Measurements from ENCODE around the gene HDHD3. TPM values are rescaled to one million over a fixed set of nuclear protein-coding genes. Genes with fewer than 3 reads are reported as not detected.
"Not testable (repeated sequence)": the region's sequence is repeated elsewhere in the genome, so short reads cannot be mapped to it uniquely, and the experiment has no call there.

The HDHD3 gene, protein sequence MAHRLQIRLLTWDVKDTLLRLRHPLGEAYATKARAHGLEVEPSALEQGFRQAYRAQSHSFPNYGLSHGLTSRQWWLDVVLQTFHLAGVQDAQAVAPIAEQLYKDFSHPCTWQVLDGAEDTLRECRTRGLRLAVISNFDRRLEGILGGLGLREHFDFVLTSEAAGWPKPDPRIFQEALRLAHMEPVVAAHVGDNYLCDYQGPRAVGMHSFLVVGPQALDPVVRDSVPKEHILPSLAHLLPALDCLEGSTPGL
- 10 to 100 TPM; 17.4 to 29.7 (median 22.4) TPM for polyA plus RNA-seq

DNA sequence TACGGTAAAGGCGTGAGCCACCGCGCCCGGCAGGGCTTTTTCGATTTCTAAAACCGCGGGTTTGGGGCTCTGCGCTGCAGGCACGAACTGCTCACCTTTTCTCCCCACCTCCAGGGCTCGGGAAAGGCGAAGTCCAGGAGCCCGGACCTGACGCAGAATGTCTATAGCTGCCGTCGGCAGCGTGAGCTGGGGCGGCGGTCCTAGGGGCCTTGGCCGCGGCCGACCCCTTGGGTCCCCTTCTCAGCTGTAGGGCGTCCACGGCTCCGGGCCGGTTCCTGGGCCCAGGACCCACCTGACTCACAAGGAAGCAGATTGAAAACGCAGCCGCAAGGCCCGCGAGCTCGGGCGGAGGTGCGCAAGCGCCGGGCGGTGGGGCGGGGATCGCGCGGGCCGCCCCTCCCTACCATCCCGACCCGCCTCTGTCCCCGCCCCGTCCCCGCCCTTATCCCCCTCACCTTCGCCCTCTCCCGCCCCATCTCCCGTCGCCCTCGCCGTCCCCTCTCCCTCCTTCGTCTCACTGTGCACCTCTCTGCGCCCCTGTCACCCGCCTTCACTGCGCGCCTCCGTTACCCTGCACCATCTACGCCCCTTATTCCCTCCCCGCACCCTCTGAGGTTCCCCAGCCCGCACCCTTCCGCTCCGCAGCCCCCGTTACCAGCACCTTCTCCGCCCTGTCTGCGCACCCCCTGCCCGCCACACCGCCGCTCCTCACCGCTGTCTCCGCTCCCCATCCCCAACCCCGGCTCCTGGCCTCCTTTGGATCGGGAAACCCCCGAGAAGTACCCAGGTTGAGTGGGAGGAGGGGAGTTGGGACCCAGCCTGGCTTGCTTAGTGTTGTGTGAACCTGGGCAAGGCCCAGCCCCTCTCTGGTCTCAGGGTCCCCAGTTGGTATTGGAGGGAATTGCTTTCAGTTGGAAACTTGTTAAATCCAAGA, at the start of gene HDHD3:
Gene HDHD3 (minus strand): TSS at position 353 of the 934 bp plus-strand sequence. CDS start 2,632 bp downstream, outside the sequence.
- Mint-ChIP-seq H3K4me3 (peak within 1 kb of the TSS; percentile 82 to 88 (median 84)), H3K36me3 (peaks cover 0 to 5% (median 0%) of the 10 kb centered on the region in 3 donors), H3K27ac (peak within 1 kb of the TSS; percentile 51 to 81 (median 75)), H3K9me3 (no peaks in the 10 kb centered on the region), H3K4me1 (peaks cover 15 to 17% of the 10 kb centered on the region in 2 donors), H3K27me3 (ENCODE audit: low read depth in 3 of 3) (peaks cover 0 to 4% (median 2%) of the 10 kb centered on the region in 3 donors)
- peak; percentile 69 to 80 (median 76) for DNase-seq

DNA sequence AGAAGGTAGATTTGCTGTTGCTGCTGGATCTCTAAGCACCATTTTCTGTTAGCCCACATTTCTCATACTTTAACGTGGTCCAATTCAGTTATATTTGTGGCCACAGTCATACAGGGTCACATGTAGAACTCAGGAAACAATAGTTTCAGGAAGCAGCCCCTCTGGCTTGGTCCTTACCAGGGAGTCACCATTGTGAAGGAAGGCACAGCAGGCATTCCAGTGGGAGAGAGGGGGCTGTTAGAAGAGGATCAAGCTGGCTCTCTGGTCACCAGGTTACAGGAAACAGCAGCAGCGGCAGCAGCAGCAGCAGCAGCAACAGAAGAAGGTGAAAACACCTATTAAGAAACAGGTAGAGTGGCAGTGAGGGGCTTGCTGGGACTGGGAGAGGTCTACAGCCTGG, 48.3 kb upstream of the HDHD3 start:
- Mint-ChIP-seq H3K27ac (no peak overlapping the region), H3K4me3 (no peak overlapping the region)

DNA sequence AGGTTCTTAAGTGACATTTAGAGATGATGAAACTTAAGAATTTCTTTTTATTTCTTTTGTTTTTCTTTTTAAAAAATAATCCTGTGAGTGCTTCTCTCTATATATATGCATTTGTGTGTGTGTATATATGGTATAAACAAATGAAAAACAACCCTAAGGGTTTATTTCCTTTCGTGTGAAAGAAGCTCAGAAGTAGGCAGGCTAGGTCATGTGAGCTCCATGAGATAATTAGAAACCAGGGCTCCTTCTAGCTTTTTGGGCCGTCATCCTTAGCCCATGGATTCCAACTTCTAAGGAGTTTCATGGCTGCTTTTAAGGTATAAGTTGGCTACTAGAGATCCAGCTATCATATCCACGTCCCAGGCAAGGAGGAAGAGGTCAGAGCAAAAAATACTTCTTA, 44.9 kb upstream of the HDHD3 start:
- H3K27me3 Mint-ChIP-seq (ENCODE audit: low read depth in 3 of 3) = peaks cover 4 to 22% (median 8%) of the 10 kb centered on the region in 3 donors
- H3K27ac Mint-ChIP-seq = no peak overlapping the region
- no peaks in the 10 kb centered on the region for H3K9me3 Mint-ChIP-seq
- no peak overlapping the region for H3K4me3 Mint-ChIP-seq
- H3K4me1 Mint-ChIP-seq = no peaks in the 10 kb centered on the region
- H3K36me3 Mint-ChIP-seq = no peaks in the 10 kb centered on the region
- DNase-seq = no peak

More for the DNA sequence above, 48.3 kb upstream of the HDHD3 start:
- Mint-ChIP-seq H3K27me3 (ENCODE audit: low read depth in 3 of 3) (peaks cover 5 to 22% (median 10%) of the 10 kb centered on the region in 3 donors), H3K36me3 (no peaks in the 10 kb centered on the region), H3K4me1 (no peaks in the 10 kb centered on the region), H3K9me3 (no peaks in the 10 kb centered on the region)
- DNase-seq = no peak

DNA sequence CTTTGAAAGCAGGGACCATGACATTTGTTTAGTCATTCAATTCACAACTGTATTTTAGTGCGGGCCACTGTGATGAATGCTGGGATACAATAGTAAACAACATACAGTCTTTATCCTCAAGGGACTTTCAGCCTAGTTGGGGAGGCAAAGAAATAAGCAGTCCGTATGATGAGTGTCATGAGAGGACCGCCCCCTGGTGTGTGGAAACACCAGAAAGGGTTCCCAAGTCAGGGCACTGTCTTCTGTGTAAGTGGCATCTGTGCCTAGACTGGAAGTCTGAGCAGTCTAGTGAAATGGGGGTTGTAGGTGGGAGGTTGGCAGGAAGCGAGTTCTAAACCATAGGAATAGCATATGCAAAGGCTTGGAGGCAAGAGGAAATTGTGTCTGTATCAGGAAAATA, 40.6 kb upstream of the HDHD3 start:
- Mint-ChIP-seq H3K27ac (no peak overlapping the region), H3K36me3 (no peaks in the 10 kb centered on the region), H3K4me1 (no peaks in the 10 kb centered on the region), H3K27me3 (ENCODE audit: low read depth in 3 of 3) (peaks cover 0 to 2% (median 0%) of the 10 kb centered on the region in 3 donors), H3K4me3 (no peak overlapping the region), H3K9me3 (no peaks in the 10 kb centered on the region)
- no peak for DNase-seq

DNA sequence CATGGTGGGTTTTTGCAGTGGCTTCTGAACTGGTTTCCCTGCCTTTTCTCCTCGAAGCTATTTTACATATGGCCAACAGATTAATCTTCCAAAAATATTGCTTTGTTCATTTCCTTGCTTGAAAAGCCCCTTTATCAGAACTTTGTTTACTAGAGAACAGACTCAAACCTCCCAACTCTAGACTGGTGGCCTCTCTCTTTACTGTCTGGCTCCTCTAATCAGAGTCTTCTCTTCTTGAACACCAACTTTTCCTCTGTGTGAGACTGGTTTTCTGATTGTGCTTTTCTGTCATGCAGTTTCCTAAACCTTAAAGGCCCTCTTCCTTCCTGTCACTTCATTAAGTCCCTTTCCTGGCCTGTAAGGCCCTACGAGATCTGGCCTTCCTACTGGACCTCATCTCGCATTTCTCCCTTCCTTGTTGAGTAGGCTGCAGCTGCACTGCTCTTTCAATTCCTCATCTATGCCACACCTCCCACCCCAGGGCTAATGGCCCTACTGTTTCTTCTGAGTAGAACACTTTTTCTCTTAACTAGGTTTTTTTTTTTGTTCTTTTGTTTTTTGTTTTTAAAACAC, 39.4 kb upstream of the HDHD3 start:
- no peak overlapping the region for H3K27ac Mint-ChIP-seq
- H3K4me1 Mint-ChIP-seq = peaks cover 0 to 2% of the 10 kb centered on the region in 2 donors
- H3K27me3 Mint-ChIP-seq (ENCODE audit: low read depth in 3 of 3) = peaks cover 0 to 1% (median 0%) of the 10 kb centered on the region in 3 donors
- DNase-seq = no peak
- H3K36me3 Mint-ChIP-seq = no peaks in the 10 kb centered on the region
- no peak overlapping the region for H3K4me3 Mint-ChIP-seq
- H3K9me3 Mint-ChIP-seq = no peaks in the 10 kb centered on the region

DNA sequence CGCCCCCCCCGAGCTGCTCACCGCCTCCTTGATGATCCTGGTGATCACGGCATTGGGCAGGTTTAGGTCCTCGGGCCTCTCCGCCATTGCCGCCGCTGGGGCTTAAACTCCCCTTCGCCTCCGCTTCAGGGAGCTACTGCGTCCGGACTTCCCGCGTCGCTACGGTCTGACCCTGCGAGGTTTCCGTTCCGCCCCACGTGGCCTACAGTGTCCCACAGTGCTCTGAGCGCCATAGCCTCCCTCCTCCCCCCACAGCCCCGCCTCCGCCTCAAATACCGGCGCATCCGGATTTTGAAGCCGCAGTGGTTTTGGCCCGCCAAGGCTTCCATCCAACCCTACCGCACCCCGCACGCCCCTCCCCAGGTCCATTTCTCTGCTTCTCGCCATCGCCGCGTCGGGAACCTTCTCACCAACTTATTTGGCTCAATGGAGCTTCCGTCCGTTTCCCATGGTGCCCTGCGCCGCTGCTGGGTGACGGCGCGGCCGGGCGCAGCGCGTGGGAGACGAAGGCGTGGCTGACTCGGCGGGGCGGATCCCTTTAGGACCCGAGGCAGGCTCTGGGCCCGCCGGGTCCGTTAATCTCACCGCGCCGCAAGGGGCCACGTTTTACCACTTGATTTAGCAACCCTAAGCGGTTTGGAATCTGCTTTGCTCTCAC, 33.5 kb upstream of the HDHD3 start, which contains the start of the genes C9orf43 and POLE3:
Gene C9orf43 (plus strand): TSS at position 541 of the 658 bp plus-strand sequence. CDS start 2,747 bp downstream, outside the sequence.
Gene POLE3 (minus strand): TSS at position 469 of the 658 bp plus-strand sequence. CDS start 382 bp downstream, at position 87.
- Mint-ChIP-seq H3K27me3 (ENCODE audit: low read depth in 3 of 3) (peaks cover 3 to 14% (median 6%) of the 10 kb centered on the region in 3 donors), H3K36me3 (peaks cover 4 to 7% (median 4%) of the 10 kb centered on the region in 3 donors), H3K27ac (peak within 1 kb of the TSS; percentile 93 to 98 (median 96)), H3K4me3 (peak within 1 kb of the TSS; percentile 93 to 98 (median 96)), H3K9me3 (no peaks in the 10 kb centered on the region), H3K4me1 (peaks cover 44% of the 10 kb centered on the region in 2 donors)
- DNase-seq = peak; percentile 94 to 95 (median 94)

DNA sequence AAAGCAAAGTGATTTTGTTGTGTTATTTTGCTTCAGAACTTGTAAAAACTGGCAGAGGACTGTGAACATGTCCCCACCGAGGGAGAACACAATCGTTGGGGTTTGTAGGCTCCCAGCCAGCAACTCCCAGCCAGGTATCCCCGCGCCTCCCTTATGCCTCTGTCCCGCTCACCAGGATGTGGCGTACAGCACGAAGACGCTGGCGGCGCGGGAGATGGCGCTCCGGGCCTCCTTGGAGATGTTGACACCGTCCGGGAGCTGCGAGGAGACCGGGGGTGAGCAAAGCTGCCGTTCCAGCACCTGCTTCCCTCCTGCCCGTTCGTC, 33.1 kb upstream of the HDHD3 start:
- DNase-seq = no peak
- Mint-ChIP-seq H3K36me3 (peaks cover 4 to 7% (median 4%) of the 10 kb centered on the region in 3 donors), H3K27ac (peak overlapping the region; percentile 93 to 98 (median 96)), H3K9me3 (no peaks in the 10 kb centered on the region), H3K4me3 (peak overlapping the region; percentile 93 to 98 (median 96)), H3K4me1 (peaks cover 44% of the 10 kb centered on the region in 2 donors), H3K27me3 (ENCODE audit: low read depth in 3 of 3) (peaks cover 3 to 14% (median 6%) of the 10 kb centered on the region in 3 donors)

DNA sequence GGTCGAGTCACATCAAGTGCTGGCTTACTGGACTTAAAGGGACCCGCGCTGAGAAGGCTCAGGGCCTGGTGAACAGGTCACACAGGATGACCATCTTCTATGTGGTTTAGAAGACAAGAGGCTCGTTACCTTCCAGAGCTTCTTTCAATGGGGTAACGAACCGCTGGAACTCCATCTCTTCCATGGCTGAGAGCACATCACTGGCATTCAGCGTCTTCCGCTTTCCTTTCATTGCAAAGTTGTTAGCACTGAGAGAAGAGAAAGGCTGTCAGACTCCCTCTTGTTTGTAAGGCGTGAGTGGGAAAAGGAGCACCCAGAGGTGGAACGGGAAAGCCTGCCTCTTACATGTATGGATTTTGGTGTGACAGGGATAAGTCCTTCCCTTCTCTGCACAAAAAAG, 32.7 kb upstream of the HDHD3 start:
- peaks cover 44% of the 10 kb centered on the region in 2 donors for H3K4me1 Mint-ChIP-seq

DNA sequence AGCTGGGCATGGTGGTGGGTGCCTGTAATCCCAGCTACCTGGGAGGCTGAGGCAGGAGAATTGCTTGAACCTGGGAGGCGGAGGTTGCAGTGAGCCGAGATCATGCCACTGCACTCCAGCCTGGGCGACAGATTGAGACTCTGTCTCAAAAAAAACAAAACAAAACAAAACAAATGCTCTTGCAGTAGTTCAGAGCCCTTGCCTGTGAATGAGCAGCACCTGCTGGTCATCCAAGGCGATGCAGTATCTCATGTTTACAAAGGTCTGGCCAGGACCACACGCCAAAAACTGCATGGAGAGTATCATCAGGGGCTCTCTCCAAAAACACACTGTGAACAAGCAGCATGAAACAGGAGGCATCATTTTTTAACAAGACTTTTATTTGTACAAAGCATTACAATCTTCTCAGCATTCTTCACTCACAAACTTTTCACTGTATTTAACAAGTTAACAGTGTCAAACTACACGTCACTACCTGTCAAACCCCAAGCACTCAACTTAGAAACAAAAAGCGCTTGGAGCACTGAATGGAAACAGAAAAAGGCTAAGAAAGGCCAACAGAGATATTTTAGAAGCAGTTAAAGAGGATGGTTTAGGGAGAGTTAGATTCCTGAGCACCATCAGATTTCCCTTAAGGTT, 30.2 kb upstream of the HDHD3 start:
- peak; percentile 47 to 61 (median 57) for DNase-seq
- not testable (repeated sequence) for H3K9me3 Mint-ChIP-seq
- H3K4me3 Mint-ChIP-seq = peak overlapping the region in 4 of 5 donors; percentile 58 to 81 (median 70)

More for the DNA sequence above, 32.7 kb upstream of the HDHD3 start:
- no peak for DNase-seq
- Mint-ChIP-seq H3K9me3 (no peaks in the 10 kb centered on the region), H3K36me3 (peaks cover 4 to 7% (median 4%) of the 10 kb centered on the region in 3 donors), H3K4me3 (peak overlapping the region; percentile 93 to 98 (median 96)), H3K27me3 (ENCODE audit: low read depth in 3 of 3) (peaks cover 3 to 14% (median 6%) of the 10 kb centered on the region in 3 donors), H3K27ac (peak overlapping the region; percentile 93 to 98 (median 96))

DNA sequence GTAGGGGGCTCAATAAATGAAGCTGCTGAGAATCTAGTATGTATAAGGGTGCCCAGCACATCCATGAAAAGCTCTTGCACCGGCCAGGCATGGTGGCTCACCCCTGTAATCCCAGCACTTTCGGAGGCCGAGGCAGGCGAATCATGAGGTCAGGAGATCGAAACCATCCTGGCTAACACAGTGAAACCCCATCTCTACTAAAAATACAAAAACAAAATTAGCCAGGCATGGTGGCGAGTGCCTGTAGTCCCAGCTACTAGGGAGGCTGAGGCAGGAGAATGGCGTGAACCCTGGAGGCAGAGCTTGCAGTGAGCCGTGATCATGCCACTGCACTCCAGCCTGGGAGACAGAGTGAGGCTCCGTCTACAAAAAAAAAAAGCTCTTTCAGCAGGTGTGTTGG, 29.6 kb upstream of the HDHD3 start:
- Mint-ChIP-seq H3K27me3 (ENCODE audit: low read depth in 3 of 3) (peaks cover 3 to 14% (median 6%) of the 10 kb centered on the region in 3 donors), H3K27ac (peak overlapping the region in 4 of 6 donors; percentile 35 to 98 (median 86)), H3K4me1 (peaks cover 48 to 51% of the 10 kb centered on the region in 2 donors)
- not testable (repeated sequence) for H3K9me3 Mint-ChIP-seq, H3K36me3 Mint-ChIP-seq, H3K4me3 Mint-ChIP-seq, DNase-seq

More for the DNA sequence above, 30.2 kb upstream of the HDHD3 start:
- H3K36me3 Mint-ChIP-seq = not testable (repeated sequence)
- Mint-ChIP-seq H3K4me1 (peaks cover 44% of the 10 kb centered on the region in 2 donors), H3K27ac (peak overlapping the region; percentile 75 to 98 (median 84)), H3K27me3 (ENCODE audit: low read depth in 3 of 3) (peaks cover 3 to 14% (median 6%) of the 10 kb centered on the region in 3 donors)

DNA sequence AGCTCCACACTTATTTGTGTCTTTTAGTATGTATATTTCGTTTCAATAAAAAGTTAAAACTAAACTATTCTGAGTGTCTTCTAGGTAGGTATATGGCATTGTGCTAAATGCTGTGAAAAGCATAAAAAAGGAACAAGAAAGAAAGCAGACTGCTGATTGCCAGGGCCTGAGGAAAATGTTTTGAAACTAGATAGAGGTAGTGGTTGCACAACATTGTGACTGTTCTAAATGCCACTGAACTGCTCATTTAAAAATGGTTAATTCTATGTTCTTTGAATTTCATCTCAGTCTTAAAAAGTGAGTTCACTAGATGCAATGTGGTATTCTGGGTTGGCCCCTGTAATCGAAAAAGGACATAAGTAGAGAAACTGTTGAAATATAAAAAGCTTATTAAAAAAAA, 26.9 kb upstream of the HDHD3 start:
- Mint-ChIP-seq H3K27ac (peak overlapping the region in 2 of 6 donors; percentile 26 to 34), H3K27me3 (ENCODE audit: low read depth in 3 of 3) (peaks cover 2 to 3% (median 2%) of the 10 kb centered on the region in 3 donors), H3K4me1 (peaks cover 39 to 40% of the 10 kb centered on the region in 2 donors), H3K9me3 (no peaks in the 10 kb centered on the region), H3K36me3 (peaks cover 2 to 5% (median 4%) of the 10 kb centered on the region in 3 donors), H3K4me3 (no peak overlapping the region)
- no peak for DNase-seq

DNA sequence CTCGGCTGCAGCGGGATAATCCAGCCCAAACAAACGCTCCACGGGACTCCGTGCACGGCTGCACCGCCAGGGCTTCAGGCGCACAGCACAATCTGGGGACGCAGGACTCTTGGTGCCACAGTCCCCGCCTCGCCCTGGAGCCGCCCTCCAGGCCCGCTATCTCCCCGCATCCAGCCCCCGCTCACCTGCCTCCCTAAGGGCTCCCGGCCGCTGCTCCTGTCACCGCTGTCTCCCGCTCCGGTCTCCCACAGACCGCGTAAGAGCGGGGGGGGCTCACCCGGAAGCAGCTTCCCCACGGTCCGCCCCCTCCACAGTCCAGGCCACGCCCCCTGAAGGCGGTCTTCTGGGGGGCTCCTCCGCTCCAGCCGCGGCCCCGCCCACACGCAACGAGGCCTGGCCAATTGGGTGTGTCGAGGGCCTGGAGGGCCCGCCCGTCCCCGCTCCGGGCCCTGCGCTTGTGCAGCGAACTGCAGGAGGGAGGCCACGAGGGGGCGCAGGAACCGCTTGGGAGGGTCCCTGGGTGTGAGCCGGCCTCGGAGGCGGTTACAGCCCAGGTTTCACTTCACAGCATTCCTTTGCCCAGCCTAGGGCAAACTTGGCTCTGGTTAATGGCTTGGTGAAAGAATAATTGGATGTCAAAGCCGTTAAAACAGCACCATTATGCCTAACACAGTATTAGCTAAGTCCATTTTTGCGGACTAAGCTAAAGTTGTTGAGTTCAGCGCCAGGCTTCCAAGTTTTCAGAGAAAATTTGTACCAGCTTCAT, 24.4 kb upstream of the HDHD3 start, which contains the start of gene ALAD:
Gene ALAD (minus strand): TSS at position 258 of the 766 bp plus-strand sequence. CDS start 7,725 bp downstream, outside the sequence.
- peaks cover 2 to 4% (median 2%) of the 10 kb centered on the region in 3 donors for H3K27me3 Mint-ChIP-seq (ENCODE audit: low read depth in 3 of 3)
- peak within 1 kb of the TSS; percentile 65 to 87 (median 83) for H3K27ac Mint-ChIP-seq
- H3K36me3 Mint-ChIP-seq = peaks cover 0 to 5% (median 0%) of the 10 kb centered on the region in 3 donors
- peak; percentile 100 for DNase-seq
- peaks cover 20 to 22% of the 10 kb centered on the region in 2 donors for H3K4me1 Mint-ChIP-seq
- peak within 1 kb of the TSS; percentile 93 to 97 (median 95) for H3K4me3 Mint-ChIP-seq
- no peaks in the 10 kb centered on the region for H3K9me3 Mint-ChIP-seq

Data from immature natural killer cell (primary cell).